Smooth muscle cell (in vitro differentiated cells): ENCODE measurements around the gene BMP2. TPM values are rescaled to one million over a fixed set of nuclear protein-coding genes. Genes with fewer than 3 reads are reported as not detected.

Source experiments
- DNase-seq: peaks from one replicate; lab custom pipeline; 2025; ENCODE audit not compliant: unreplicated experiment; lab: John Stamatoyannopoulos, UW
- H2AFZ ChIP-seq: fragments of 200-600 bp; sonication (generic); 2 replicates; pipeline ENCODE4 v1.6.0; 2016; ENCODE audit warnings: antibody characterized with exemption, low read depth, mild to moderate bottlenecking
- H3F3A ChIP-seq: fragments of 200-600 bp; sonication (generic); 2 replicates; pipeline ENCODE4 v1.6.0; 2017; ENCODE audit warnings: antibody characterized with exemption, low read depth
- H3K27ac ChIP-seq: fragments of 200-600 bp; sonication (generic); 2 replicates; pipeline ENCODE4 v1.5.1; 2016; ENCODE audit warnings: low read depth, mild to moderate bottlenecking
- H3K27me3 ChIP-seq: fragments of 200-600 bp; sonication (generic); 2 replicates; pipeline ENCODE4 v1.6.1; 2016; ENCODE audit warnings: low read depth, mild to moderate bottlenecking
- H3K36me3 ChIP-seq: fragments of 200-600 bp; sonication (generic); 2 replicates; pipeline ENCODE4 v1.5.1; 2016; ENCODE audit warnings: low read depth
- H3K4me1 ChIP-seq: fragments of 200-600 bp; sonication (generic); 2 replicates; pipeline ENCODE4 v1.5.1; 2016; ENCODE audit warnings: low read depth
- H3K4me2 ChIP-seq: fragments of 200-600 bp; sonication (generic); 2 replicates; pipeline ENCODE4 v1.6.0; 2016; ENCODE audit warnings: mild to moderate bottlenecking
- H3K4me3 ChIP-seq: fragments of 200-600 bp; sonication (generic); 2 replicates; pipeline ENCODE4 v1.5.1; 2016; ENCODE audit warnings: mild to moderate bottlenecking
- H3K79me2 ChIP-seq: fragments of 200-600 bp; sonication (generic); 2 replicates; pipeline ENCODE4 v1.6.0; 2016; ENCODE audit warnings: low read depth, mild to moderate bottlenecking
- H3K9ac ChIP-seq: fragments of 200-600 bp; sonication (generic); 2 replicates; pipeline ENCODE4 v1.6.0; 2016; ENCODE audit warnings: low read depth
- H3K9me3 ChIP-seq: fragments of 200-600 bp; sonication (generic); replicated peaks from 2 replicates; pipeline ENCODE4 v1.5.1; 2016; ENCODE audit warnings: low read depth
- H4K20me1 ChIP-seq: fragments of 200-600 bp; sonication (generic); 2 replicates; pipeline ENCODE4 v1.6.0; 2016; ENCODE audit warnings: low read depth
- WGBS: methylation state at CpG from one replicate; pipeline ENCODE4 v1.1.7; 2016; ENCODE audit warnings: low lambda C conversion rate; 5-methylcytosine and 5-hydroxymethylcytosine counted together
- polyA plus RNA-seq: library from polyadenylated mRNA; unstranded; fragments of >200 nt; fragmentation: Nextera tagmentation; extraction: Ambion mirVana; gene quantifications from 2 replicates; pipeline ENCODE4 v1.2.1, GENCODE V29; 2016
- total RNA-seq: library from RNA; depleted of rRNA; stranded (reverse); fragments of >200 nt; gene quantifications from 2 replicates; pipeline ENCODE4 v1.2.3, GENCODE V29; 2014
- TF ChIP-seq, protein P1 (sequence below): fragments of 200-600 bp; sonication (generic); IDR thresholded peaks from 2 replicates; pipeline ENCODE4 v1.5.1; 2017; ENCODE audit warnings: borderline replicate concordance, mild to moderate bottlenecking, antibody characterized with exemption; ENCODE audit not compliant: insufficient read depth, poor library complexity, severe bottlenecking

BMP2 gene
- total and polyA plus RNA-seq, 2 experiments from 2014 or later = 10.6 to 17.8 TPM

DNA sequence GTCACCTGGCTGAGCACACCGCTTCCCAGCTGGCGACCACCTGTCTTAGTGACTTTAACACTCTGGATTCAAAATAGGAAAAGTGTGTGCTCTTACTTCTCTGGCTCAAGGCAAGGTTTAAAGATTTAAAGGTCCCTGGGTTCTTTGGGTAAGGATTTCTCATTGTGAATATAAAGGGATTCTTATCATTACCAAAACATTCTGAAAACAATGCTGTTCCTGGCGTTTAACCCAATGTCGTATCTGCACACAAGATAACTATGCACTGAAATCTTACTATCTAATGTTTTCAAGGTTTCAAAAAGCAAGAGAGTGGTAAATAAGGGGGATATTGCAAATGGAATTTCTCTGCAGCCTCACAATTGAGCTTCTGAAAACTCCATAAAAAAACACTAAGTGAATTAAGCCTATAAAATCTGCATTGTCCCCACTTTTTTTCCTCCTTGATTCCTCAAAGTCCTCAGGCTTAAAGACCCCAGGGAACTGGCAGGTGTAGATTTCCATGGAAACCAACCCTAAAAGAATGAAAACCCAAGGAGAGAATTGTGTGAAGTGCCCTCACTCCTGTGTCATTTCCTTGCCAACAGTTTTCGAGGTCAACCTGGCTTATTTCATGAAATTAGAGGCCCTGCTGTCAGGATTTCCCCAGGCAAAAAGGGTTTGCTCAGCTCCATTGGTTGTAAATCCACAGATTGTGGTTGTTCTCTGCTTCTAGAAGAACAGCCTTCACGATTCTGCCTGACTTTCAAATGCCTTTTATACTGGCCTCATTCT, 44.0 kb downstream of the BMP2 start:
- Histone ChIP-seq H3K27ac (no peak overlapping the region), H3K4me3 (no peak overlapping the region), H3F3A (no peaks in the 10 kb centered on the region), H3K27me3 (no peaks in the 10 kb centered on the region), H4K20me1 (no peaks in the 10 kb centered on the region), H3K79me2 (no peaks in the 10 kb centered on the region), H3K36me3 (no peaks in the 10 kb centered on the region), H3K9me3 (no peaks in the 10 kb centered on the region), H2AFZ (no peak overlapping the region), H3K4me2 (no peak overlapping the region), H3K9ac (no peak overlapping the region), H3K4me1 (peaks cover 16% of the 10 kb centered on the region)
- TF ChIP-seq, protein P1, sequence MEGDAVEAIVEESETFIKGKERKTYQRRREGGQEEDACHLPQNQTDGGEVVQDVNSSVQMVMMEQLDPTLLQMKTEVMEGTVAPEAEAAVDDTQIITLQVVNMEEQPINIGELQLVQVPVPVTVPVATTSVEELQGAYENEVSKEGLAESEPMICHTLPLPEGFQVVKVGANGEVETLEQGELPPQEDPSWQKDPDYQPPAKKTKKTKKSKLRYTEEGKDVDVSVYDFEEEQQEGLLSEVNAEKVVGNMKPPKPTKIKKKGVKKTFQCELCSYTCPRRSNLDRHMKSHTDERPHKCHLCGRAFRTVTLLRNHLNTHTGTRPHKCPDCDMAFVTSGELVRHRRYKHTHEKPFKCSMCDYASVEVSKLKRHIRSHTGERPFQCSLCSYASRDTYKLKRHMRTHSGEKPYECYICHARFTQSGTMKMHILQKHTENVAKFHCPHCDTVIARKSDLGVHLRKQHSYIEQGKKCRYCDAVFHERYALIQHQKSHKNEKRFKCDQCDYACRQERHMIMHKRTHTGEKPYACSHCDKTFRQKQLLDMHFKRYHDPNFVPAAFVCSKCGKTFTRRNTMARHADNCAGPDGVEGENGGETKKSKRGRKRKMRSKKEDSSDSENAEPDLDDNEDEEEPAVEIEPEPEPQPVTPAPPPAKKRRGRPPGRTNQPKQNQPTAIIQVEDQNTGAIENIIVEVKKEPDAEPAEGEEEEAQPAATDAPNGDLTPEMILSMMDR = no peak
- 77% methylated on average over 6 of the region's 6 CpGs for WGBS
- DNase-seq = no peak

DNA sequence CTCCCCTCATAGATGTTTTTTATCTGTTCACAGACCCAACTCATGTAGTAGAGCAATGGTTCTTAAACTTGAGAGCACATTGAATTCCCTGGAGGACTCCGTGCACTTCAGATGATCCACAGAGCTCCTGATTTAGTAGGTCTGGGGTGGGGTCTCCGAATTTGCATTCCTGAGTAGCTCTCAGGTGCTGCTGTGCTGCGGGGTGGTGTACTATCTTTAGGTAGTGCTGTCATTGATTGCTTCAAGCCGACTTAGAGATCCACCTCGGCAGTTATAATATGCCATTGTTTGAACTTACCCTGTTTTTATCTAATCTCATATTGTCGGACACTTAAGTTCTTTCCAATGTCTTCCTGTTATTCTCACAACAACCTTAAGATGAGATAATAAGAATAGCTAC, 45.0 kb downstream of the BMP2 start:
- Histone ChIP-seq H3K27ac (no peak overlapping the region), H4K20me1 (no peaks in the 10 kb centered on the region), H3K4me3 (no peak overlapping the region), H3K9me3 (no peaks in the 10 kb centered on the region), H3K27me3 (no peaks in the 10 kb centered on the region), H3K4me1 (peaks cover 16% of the 10 kb centered on the region), H3K4me2 (no peak overlapping the region), H3K9ac (no peak overlapping the region), H3K79me2 (no peaks in the 10 kb centered on the region), H3K36me3 (no peaks in the 10 kb centered on the region), H3F3A (no peaks in the 10 kb centered on the region), H2AFZ (no peak overlapping the region)
- TF ChIP-seq, protein P1 = no peak
- WGBS = 80% methylated on average over 6 of the region's 6 CpGs
- no peak for DNase-seq

DNA sequence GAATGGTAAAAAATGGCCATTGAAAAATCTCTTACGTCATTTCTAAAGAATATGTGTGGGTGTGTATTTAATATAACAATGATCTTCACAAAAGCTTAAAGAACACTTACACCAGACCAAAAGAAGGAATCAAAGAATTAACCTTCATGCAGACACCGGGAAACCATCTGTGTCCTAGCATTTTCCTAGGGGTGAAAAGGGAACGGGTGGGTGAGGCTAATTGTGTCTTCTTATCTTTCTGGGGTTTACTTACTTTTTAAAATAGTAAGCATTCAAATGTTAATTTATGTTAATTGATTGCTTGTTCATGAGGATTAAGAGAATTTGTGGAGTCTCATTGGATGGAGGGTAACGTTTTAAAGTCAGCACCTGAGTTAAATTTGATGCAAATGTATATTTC, 47.5 kb downstream of the BMP2 start:
- Histone ChIP-seq H3K27ac (no peak overlapping the region), H2AFZ (no peak overlapping the region), H3K9ac (no peak overlapping the region), H3K36me3 (no peaks in the 10 kb centered on the region), H3F3A (no peaks in the 10 kb centered on the region), H3K79me2 (no peaks in the 10 kb centered on the region), H4K20me1 (no peaks in the 10 kb centered on the region), H3K27me3 (no peaks in the 10 kb centered on the region), H3K4me3 (no peak overlapping the region), H3K9me3 (no peaks in the 10 kb centered on the region), H3K4me1 (peaks cover 16% of the 10 kb centered on the region), H3K4me2 (no peak overlapping the region)
- no peak for DNase-seq
- TF ChIP-seq, protein P1 = no peak
- WGBS = 33% methylated on average over 4 of the region's 4 CpGs
